Activated T-helper 9 cell treated with anti-CD3 and anti-CD28 coated beads, Interleukin-2, amount 50 U/mL, for 16 hours (primary cell): Measurements from ENCODE around the gene SPATA17.
"Not testable (repeated sequence)": the region's sequence is repeated elsewhere in the genome, so short reads cannot be mapped to it uniquely, and the experiment has no call there.

Experiments
- DNase-seq: peaks from one replicate; pipeline ENCODE4 v3.0.0-alpha.2; 2020; ENCODE audit warnings: low read depth

SPATA17 gene

GRCh38 chr1:217630711-217631591, at the start of gene SPATA17, which contains the start of gene GPATCH2:
Gene SPATA17, plus strand, starts transcription at chr1:217631344. Its CDS starts 35 bp downstream, at chr1:217631379.
Gene GPATCH2, minus strand, starts transcription at chr1:217631090. Its CDS starts 119 bp downstream, at chr1:217630971.
- peak; percentile 61 for DNase-seq

- DNase-seq: not testable (repeated sequence)
Measured at GRCh38 chr1:217584286-217584811, 46.8 kb upstream of the SPATA17 start.

GRCh38 chr1:217585577-217585976, 45.6 kb upstream of the SPATA17 start:
- no peak for DNase-seq

GRCh38 chr1:217586586-217586985, 44.6 kb upstream of the SPATA17 start:
- no peak for DNase-seq

DNA sequence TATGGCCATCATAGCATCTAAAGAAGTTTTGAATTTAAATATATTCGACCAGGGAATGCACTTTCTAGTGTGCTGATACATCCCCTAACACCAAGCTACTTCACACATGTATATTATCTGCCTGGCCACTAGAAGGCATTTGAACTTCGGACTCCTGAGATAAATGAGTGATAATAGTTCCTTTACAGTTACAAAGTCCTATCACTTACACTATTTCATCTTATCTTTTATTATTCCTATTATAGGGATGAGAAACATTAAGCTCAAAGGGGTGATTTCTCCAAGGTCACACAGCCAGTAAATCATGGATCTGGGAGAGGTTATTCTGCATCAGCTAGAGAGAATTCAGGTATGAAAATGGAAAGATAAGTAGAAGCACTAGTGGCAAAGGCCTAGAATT, 40.5 kb upstream of the SPATA17 start:
- DNase-seq: no peak

DNA sequence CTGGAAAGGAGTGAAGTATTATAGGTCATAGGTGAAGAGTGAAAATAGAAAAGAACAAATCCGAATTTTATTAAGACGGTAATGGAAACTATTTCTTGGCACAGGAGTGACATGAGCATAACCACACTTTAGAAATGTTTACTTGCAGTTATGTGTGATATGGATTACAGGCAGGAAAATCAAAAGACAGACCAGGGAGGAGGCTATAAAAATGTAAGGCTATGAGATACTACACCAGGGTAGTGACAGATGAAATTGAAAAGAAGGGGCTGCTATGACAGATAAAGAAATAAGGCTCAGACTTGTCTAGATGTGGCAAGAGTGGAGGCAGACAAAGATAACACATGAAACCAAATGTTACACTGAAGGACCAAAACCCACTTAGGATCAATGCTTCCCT, 32.0 kb upstream of the SPATA17 start:
- DNase-seq: no peak

DNA sequence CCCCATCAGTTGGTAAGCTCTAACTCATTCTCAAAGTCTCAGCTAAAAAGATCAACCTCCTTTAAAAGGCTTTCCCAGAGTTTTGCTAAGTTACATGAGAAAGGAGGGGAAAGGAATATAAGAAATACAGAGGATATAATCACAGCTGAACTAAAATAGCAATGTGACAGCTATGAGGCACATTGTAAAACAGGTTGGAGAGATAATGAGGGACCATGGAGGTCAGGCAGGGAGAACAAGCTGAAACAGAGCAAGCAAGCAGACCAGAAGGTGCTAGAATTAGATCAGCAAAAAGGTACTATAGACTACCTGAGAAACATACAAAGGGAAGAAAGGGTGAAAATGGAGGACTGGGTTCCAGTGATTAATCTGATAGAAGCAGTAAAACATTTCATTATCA, 28.8 kb upstream of the SPATA17 start:
- no peak for DNase-seq

- DNase-seq: no peak
Measured at GRCh38 chr1:217605390-217605789, 25.8 kb upstream of the SPATA17 start.

GRCh38 chr1:217614200-217614712, 16.9 kb upstream of the SPATA17 start:
- no peak for DNase-seq

DNA sequence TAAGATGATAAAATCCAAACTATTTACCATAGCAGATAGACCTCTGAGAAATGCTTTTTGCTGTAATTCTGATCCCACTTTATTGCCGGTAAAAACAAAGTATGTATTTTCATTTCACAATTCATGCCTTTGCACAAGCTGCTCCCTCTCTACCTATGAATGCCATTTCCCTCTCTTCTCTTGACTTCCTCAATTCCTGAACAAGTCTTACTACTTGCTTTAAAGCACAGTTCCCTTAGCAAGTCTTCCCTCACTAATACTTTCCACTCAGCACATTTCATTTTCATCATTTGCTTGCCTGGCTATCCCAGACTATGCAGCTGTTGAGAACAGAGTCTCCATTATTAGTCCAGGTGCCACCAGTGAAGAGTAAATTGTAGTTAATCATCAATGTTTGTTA, 14.0 kb upstream of the SPATA17 start:
- no peak for DNase-seq

GRCh38 chr1:217620814-217621213, 10.3 kb upstream of the SPATA17 start:
- no peak for DNase-seq

GRCh38 chr1:217622042-217622441, 9.1 kb upstream of the SPATA17 start:
- DNase-seq: no peak

- no peak for DNase-seq
Measured at GRCh38 chr1:217626321-217626720, 4.8 kb upstream of the SPATA17 start.

GRCh38 chr1:217627431-217627830, 3.7 kb upstream of the SPATA17 start:
- no peak for DNase-seq

GRCh38 chr1:217642455-217642854, 11.3 kb downstream of the SPATA17 start:
- DNase-seq: no peak

- no peak for DNase-seq
Measured at GRCh38 chr1:217647791-217648190, 16.6 kb downstream of the SPATA17 start.

GRCh38 chr1:217650674-217651073, 19.5 kb downstream of the SPATA17 start:
- DNase-seq: no peak

- no peak for DNase-seq
Measured at GRCh38 chr1:217660353-217661062, 29.4 kb downstream of the SPATA17 start.

GRCh38 chr1:217661407-217661806, 30.3 kb downstream of the SPATA17 start:
- no peak for DNase-seq

- DNase-seq: no peak
Measured at GRCh38 chr1:217668351-217668940, 37.3 kb downstream of the SPATA17 start.

DNA sequence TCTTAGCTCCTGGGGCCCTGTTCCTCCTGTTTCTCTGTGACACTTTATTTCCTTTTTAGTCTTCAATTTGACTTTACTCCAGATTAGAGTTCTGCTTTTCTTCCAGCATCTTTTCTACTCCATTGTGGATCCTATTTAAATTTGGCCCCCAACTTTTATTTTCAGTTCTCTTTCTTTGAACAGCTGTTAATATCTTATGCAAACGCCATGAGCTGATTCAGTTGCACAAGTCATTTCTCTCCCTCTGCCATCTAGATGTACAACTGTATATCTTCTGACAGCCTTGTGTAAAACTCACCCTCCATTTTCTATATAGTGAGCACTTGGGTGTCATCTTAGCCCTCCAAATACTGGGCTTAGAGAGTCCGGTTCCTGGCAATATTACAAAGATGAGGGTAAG, 42.2 kb downstream of the SPATA17 start:
- no peak for DNase-seq

GRCh38 chr1:217674028-217674729, 43.0 kb downstream of the SPATA17 start:
- DNase-seq: no peak
